Activated CD4-positive, alpha-beta T cell treated with anti-CD3 and anti-CD28 coated beads, Interleukin-2, amount 50 U/mL, for 4 hours (primary cell): ENCODE measurements around the gene SCYL3.
"Not testable (repeated sequence)": the region's sequence is repeated elsewhere in the genome, so short reads cannot be mapped to it uniquely, and the experiment has no call there.

ENCODE experiments used
- DNase-seq, 2 experiments: peaks; one replicate each; pipeline ENCODE4 v3.0.0-alpha.2; 2020

Gene SCYL3, protein sequence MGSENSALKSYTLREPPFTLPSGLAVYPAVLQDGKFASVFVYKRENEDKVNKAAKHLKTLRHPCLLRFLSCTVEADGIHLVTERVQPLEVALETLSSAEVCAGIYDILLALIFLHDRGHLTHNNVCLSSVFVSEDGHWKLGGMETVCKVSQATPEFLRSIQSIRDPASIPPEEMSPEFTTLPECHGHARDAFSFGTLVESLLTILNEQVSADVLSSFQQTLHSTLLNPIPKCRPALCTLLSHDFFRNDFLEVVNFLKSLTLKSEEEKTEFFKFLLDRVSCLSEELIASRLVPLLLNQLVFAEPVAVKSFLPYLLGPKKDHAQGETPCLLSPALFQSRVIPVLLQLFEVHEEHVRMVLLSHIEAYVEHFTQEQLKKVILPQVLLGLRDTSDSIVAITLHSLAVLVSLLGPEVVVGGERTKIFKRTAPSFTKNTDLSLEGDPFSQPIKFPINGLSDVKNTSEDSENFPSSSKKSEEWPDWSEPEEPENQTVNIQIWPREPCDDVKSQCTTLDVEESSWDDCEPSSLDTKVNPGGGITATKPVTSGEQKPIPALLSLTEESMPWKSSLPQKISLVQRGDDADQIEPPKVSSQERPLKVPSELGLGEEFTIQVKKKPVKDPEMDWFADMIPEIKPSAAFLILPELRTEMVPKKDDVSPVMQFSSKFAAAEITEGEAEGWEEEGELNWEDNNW

DNA sequence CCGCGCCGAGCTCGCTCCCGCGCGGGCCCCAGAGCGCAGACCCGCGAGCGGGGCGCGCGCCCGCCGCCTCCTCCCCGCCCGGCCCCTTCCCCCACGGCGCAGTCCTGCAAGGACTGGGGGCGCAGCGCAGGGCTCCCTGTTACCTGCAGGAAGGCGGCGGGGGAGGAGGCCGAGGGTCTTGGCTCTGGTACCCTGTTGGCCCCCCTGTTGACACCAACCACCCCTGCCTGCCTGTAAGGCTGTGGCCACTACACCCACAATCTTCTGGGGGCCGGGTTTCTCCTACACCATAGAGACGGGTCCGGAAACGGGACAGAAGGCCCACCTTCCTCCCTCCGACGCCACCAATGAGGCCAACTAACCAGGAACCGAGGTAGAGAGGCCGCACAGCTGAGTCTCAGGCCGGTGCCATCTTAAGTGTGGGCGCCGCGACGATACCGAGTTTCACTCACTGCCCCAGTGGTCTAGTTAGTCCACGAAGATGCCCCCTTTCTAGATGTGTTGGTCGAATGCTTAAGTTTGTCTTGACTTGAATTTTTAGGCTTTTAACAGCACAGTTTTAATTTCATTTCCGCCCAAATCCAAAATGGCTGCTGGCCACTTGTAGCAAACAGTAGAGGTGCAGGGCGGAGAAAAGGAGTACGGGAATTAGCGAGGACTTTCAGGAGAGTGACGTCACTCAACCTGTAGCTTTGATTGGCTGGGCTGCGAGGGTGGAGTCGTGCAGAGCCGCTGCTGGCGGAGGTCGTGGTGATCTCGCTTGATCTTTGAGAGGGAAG lies at the start of gene SCYL3:
TSS of gene SCYL3 (minus strand) at position 252 of the 779 bp plus-strand sequence. CDS start 5,056 bp downstream, outside the sequence.
- peak; percentile 83 to 85 for DNase-seq

DNA sequence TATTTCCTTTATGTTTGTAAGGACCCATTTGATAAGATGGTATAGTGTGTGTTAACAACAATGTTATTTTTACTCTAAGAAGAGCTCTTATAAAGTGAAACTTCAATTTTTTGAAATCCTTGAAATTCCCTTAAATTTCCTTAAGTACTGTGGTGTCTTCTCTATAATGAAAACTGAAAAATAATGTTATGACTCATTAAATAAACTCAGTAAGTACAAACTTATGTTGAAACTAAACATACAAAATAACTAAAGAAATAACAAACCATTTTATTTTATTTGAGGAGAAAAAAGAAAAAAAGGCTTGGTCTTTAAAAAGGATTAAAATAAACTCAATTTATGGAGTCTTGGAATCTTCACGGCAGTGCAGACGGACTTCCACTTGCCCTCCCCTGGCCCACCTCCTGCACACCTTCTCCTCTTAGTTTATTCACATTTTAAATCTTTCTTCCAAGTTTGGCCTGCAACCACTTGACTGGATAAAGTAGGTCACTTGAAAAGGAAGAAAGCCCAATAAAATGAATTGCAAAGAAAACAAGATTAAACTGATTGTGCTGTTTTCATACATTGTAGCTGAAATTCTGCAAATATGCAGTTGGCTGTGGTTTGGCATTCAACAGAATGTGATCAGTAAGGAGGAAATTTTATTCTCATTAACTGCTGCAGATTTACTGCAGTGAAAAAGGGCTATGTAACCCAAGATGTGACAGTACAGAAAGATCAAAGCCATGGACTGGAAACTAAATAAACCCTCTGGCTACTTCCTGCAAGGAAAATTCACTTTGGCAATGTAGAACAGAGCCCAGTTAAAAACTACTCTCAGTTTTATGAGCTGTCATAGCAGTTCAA lies 48.5 kb upstream of the SCYL3 start:
- DNase-seq: no peak

DNA sequence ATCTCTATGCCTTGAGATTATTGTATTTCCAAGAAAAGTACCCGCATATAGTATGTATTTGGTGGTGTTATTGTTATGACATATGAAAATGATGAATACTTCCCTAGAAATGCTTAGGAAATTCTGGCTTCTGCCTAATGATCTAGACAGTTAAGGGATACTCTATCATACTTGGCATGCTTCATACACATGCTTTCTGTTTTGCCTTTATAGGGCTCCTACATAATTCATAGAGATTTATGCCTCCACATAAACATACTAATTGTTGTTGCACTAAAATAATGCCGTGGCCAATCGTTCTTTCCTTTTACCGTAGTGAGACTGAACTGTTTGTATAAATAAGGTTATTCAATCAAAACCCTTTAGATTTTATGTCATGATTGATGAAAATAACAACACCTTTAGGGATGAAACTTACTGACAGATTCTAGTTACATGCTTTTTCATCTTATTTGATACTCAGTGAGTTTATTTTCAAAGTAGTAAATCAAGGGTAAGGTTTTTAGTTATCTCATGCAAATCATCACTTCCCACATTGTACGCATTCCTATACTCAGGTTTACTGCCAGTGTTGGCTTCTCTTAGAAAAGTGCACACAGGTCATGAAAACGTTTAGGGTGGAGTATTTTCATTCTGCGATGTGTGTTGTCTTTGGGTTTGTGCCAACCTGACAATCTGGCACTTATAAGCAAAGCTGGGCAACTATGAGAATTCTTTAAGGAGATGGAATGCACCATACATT lies 40.5 kb upstream of the SCYL3 start:
- no peak for DNase-seq

DNA sequence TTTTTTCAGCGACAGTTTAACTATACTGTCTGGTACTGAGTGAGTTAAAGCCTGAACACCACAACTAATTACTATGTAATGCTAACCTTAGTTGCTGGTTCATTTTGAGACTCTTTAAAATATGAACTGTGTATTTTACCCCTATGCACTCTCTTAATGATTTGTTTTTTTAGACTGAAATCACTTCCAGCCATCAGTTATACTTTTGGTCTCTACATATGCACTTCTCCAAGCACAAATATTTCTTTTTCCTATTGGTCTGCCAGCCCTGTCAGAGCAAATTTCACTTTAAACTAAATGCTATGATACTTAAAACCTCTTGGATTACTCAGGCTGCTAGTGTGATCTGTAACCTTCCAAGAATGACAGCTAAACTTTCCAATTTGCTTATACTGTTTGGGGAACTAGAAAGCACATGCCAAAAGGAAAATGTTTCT lies 38.1 kb upstream of the SCYL3 start:
- no peak for DNase-seq

DNA sequence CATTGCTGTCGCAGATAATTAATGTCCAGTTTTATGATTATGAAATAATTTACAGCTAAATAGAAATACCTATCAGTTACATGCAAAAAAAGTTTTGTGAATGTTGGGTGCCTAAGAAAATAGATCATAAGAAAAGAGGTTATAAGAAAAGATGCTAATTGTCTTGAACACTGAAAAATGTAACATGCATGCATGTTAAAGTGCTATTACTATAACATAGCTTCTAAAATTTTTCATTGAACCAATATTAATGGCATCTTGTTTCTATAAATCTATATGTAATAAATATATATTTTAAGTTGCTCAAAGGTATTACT lies 35.5 kb upstream of the SCYL3 start:
- no peak for DNase-seq

DNA sequence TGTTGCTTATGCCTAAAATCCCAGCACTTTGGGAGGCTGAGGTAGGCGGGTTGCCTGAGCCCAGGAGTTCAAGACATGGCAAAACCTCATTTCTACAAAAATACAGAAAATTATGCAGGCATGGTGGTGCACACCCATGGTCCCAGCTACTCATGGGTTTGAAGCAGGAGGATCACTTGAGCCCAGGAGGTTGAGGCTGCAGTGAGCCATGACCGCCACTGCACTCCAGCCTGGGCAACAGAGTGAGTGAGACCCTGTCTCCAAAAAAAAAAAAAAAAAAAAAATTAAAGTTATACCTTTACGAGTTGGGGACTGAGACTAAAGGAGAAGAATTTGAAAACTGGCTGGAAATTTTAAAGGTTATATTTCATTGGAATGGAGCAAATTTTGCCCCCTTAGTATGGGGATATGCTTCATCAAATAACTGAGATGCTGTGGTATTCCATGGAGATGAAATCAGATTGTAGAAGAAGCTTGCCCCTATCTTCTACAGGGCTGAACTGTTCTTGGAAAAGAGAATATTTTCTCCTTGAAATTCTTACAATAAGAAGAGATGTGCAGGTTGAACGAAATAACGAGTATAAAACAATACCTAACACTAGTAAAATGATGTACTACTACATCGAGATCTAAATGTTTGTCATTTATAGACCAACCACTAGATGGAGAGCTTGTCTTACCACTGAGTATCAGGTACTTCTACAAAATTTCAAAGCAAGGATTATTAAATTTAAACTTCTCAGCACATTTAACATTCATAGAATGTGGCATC lies 34.9 kb upstream of the SCYL3 start:
- DNase-seq: no peak

DNA sequence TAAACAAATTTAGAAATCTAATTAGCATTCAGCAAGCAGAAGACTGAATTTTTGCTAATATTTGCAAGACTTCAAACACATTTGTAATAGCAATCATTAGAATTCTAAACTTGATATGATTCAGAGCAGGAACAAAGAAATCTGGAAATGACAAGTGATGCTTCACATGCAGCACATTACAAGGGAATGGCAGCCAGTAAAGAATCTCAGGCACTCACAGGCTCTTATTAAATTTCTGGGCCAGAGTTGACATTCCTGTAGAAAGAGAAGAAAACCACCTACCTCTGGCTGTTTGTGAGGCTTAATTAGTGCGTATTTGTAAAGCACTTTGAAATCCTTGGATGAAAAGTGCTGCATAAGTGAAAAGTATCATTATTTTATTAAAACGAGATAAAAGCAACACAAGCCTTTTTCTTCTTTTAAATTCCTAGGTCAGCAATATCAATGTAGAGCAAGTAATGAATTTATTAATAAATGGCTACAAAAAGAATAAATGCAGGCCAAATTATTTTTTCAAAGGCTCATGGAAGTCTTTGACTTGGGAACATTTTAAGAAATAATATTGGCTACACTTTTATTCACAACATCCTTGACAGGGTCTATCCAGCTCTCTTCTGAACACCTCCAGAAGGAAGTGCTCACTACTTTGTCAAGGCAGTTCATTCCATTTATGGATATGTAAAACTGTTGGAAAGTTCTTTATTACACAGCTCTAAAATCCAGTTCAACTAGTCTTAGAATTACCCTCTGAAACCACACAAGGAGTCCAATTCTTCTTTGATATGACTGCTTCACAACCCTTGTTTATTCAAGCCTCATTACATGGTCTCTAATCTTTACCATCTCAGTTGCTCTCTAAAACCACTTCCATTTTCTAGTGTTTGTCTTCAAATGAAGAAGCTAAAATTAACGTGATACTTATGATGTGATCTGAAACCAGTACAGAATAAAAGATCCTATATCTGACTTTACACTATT lies 32.1 kb upstream of the SCYL3 start:
- DNase-seq: no peak

DNA sequence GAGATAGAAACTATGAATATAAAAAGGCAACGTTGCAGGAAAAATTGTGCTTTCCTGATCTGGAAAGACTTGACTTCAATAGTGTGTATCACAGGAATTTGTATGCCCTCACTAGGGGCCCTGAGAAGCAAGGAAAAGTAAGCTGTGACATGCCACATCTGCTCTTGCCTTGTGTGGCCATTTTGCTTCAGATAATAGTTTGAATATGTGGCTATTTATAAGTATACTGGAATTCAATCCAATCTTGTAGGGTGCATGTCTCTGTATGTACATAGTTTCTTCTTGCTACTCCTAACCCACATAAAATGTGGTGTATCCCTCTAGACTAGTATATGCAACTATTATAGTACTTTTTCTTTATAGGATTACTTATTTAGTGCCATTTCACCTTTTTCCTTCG lies 31.1 kb upstream of the SCYL3 start:
- no peak for DNase-seq

DNA sequence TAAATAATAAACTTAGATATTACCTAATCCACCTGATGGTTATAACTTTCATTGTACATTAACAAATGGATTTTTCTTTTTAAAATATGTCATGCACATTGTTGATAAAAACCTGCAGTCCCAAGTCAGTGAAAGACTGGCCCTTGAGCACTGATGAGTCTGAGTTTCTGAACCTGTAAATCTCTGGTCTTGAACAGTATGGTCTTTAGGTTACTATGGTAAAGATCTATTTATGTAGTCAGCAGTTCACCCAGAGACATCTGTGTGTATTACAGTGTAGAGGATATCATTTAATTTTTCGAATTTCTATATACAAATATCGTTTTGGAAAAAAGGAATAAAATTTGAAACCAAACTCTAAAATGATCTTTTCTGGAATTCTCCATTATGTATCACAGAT lies 30.4 kb upstream of the SCYL3 start:
- no peak for DNase-seq

DNA sequence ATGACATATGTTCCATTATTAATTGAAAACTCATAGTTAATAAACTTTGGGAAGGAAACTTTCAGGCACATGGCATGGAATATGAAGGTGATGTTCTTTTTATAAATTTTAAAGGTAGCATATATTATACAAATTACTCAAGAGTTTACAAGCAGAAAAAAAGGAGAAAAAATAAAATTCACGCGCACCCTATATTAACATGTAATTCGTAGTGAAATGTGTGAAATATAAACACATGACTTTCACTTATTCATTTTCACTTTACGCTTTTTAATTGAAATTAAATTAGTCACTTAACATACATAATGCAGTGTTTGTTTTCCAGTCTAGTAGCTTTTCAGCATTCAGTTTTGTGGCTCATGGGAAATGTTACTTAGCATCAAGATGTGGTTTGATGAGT lies 27.4 kb upstream of the SCYL3 start:
- no peak for DNase-seq

DNA sequence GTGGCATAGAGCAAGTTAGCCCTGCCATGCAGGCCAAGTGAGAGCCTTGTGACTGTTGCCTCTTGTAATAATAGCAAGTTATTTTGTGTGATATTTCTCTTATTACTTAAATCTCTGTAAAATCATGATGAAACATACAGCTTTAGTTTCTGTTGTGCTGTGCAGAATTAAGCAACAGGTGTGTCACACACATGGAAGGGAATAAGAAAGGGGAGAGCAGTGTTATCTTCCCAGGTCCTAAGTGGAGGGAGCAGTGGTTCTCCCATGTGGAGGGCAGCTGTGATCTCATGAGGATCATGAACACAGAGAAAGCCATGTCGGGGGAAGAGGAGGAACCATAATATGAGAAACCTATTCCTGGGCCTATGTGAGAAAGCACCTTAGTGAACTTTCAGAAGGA lies 25.2 kb upstream of the SCYL3 start:
- no peak for DNase-seq

DNA sequence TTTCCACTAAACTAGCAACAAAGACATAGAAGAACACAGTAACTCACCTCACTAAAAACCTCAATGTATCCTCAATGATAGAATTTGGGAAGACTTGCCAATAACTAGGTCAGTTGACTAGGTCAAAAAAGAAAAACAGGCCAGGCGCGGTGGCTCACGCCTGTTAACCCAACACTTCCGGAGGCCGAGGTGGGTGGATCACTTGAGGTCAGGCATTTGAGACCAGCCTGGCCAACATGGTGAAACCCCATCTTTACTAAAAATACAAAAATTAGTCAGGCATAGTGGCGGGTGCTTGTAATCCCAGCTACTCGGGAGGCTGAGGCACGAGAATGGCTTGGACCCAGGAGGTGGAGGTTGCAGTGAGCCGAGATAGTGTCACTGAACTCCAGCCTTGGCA lies 24.5 kb upstream of the SCYL3 start:
- DNase-seq: not testable (repeated sequence)

DNA sequence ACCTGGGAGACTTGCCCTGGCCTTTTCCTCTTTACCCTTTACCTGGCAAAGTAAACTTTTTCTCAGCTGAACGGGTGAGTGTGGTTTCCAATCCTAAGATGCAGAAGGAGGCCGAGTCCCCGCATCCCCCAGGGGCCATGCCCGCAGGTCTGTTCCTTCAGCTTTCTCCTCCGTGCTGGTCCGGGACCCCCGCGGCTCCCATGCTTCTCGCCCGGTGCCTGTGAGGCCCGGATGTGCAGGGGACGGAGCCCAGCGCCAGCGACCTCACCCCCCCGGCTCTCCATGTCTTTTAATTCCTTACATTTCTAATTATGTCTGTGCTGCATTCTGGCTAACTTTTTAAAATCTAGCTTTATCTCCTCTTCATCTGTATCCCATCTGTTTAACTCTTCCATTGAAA lies 21.5 kb upstream of the SCYL3 start:
- no peak for DNase-seq

DNA sequence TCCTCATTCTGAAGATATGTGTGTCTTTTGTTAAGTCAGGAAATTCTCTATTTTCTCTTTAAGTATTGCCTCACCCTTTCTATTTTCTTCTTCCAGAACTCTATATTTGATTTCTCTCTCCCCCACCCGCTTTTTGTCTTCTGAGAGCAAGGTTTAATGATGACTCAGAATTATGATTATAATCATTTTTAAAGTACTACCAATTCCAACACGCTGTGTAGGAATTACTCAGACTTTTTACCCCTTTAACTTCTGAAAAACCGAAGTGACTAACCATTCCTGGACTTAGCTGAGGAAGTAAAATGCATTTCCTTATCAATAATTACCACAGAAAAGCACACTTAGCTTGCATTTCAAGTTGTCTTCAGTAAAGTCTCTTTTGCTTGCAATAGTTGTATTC lies 20.8 kb upstream of the SCYL3 start:
- no peak for DNase-seq

DNA sequence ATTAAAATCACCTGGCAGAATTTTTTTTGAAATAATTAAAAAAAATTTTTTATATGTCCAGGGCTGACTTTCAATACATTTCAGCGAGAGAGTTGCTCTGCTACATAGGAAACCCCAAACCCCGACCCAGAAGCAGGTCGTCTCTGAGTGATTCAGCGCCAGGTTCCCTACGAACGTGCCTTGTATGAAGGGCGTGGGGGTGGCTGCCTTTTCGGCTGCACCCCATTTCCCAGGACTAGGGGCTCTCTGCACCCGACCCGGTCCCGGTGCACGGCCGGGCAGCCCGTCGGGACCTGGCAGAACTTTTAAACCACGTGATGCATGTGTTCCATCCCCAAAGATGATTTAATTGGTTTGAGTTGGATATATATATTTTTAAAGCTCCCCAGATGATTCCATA lies 15.8 kb upstream of the SCYL3 start:
- DNase-seq: no peak

DNA sequence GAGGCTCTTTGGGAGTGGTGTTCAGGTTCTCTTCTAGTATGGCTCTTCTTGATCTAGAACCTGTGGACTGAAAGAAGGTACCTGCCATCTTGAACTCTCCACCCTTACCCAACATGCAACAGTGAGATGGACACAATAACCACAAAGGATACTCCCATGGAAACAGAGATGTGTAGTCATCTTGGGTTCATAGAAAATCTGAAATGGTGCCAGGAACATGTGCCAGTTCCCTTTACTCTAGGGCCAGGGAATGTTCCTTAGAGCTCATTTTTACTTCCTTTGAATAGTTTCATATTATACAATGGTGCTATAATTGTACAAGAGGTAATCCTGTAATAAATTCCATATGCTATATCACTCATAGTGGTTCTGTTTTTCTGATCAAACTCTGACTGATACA lies 13.2 kb upstream of the SCYL3 start:
- DNase-seq: no peak

DNA sequence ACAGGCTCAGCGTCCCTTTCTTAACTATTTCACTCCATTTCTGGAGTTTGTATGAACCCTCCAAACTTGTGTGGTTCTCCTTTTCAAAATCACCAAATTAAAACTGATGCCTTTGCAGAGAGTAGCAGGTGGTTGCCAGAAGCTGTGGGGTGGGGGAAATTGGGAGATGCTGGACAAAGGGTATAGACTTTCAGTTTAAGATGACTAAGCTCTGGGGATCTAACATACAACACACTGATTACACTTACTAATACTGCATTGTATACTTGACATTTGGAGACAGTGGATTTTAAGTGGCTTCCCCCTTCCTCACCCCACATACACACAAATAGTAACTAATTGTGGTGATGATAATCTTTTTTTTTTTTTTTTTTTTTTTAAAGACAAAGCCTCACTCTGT lies 11.1 kb upstream of the SCYL3 start:
- no peak for DNase-seq

DNA sequence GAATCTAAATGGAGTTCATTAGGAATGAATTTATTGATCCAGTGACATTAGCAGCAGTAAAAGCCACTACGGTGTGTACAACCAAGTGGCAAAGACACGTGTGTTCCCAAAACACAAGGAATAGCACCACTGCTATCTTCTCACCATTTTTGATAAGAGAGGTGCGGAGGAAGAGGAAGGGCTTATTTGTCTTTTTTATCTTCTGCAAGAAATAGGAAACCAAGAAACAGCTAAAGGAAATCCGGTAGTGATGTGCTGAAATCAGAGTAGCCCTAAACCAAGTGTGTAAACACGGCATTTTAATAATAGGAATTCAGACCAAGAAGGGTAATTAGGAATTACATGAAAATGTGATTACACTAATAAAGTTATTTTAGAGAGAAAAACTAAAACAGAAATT lies 9.1 kb upstream of the SCYL3 start:
- DNase-seq: no peak

DNA sequence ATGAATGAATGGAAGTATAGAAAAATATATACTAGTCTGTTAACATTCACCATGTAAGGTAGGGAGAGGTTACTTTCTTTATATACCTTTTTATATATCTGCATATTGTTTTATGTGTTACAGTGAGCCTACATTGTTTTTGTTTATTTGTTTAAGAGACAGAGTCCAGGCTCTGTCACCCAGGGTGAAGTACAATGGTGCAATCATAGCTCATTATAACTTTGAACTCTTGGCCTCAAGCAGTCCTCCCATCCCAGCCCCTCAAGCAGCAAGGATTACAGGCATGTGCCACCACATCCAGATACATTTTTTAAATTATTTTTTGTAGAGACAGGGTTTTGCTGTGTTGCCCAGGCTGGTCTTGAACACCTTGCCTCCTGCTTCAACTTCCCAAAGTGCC lies 7.4 kb upstream of the SCYL3 start:
- DNase-seq: no peak

DNA sequence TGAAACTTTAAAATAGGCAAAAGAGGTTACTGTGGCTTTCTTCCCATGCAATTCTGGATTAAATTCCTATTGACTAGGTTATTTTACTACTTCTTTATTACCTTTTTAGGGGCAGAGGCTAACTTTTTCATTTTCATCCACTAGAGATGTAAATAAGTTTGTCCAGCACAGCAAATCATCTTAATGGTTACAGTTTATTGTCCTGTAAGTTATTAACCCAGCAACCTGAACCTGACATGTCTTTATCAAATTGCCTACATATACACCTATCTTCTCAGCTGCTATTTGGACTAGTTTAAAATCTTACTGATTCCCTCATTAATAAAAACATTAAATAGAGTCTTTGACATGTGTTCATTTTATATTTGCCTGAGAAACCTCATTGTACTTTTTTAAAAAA lies 6.9 kb upstream of the SCYL3 start:
- no peak for DNase-seq
